H1 (cell line): ENCODE data around the gene ANO6. TPM values are rescaled to one million over a fixed set of nuclear protein-coding genes. Genes with fewer than 3 reads are reported as not detected.

Experiments
- CTCF ChIA-PET: fragments of 300-600 bp; sonication (Branson Sonifier 250); formaldehyde crosslinking; loops from one replicate; lab custom pipeline; 2021; ENCODE audit not compliant: partially characterized antibody; lab: Charles Lee
- POLR2A ChIA-PET: fragments of 300-600 bp; sonication (Branson Sonifier 250); formaldehyde crosslinking; loops from one replicate; lab custom pipeline; 2021; ENCODE audit warnings: inconsistent platforms; ENCODE audit not compliant: partially characterized antibody; lab: Charles Lee
- DNase-seq, 2 experiments: peaks; one replicate each; pipeline versions ENCODE4 v3.0.0 to v3.0.0-alpha.2; 2010 to 2022; ENCODE audit warnings: low spot score in 2 of 2, low read depth in 1 of 2, mixed read lengths in 1 of 2
- FAIRE-seq: peaks from 2 replicates; lab custom pipeline; 2011; peaks lifted over from hg19 to GRCh38; lab: Jason Lieb, UNC
- H2AFZ ChIP-seq: 2 replicates; pipeline ENCODE4 v1.8.1; 2012; ENCODE audit warnings: low read length, inconsistent platforms
- H2AK5ac ChIP-seq: 2 replicates; pipeline ENCODE4 v1.6.1; 2013; ENCODE audit warnings: low read depth, low read length
- H2BK120ac ChIP-seq: replicated peaks from 2 replicates; pipeline ENCODE3; 2013; ENCODE audit warnings: low read depth, low read length, inconsistent platforms
- H2BK12ac ChIP-seq: 2 replicates; pipeline ENCODE4 v1.6.1; 2013; ENCODE audit warnings: low read depth, low read length
- H2BK15ac ChIP-seq: 2 replicates; pipeline ENCODE4 v1.6.1; 2013; ENCODE audit warnings: low read length
- H2BK20ac ChIP-seq: 2 replicates; pipeline ENCODE4 v1.6.1; 2013; ENCODE audit warnings: low read length
- H2BK5ac ChIP-seq: 2 replicates; pipeline ENCODE4 v1.6.1; 2013; ENCODE audit warnings: low read depth, low read length
- H3K14ac ChIP-seq: 2 replicates; pipeline ENCODE4 v1.6.1; 2013; ENCODE audit warnings: inconsistent platforms; ENCODE audit not compliant: insufficient read length
- H3K18ac ChIP-seq: 2 replicates; pipeline ENCODE4 v1.6.1; 2013; ENCODE audit warnings: low read length; ENCODE audit errors: extremely low read depth
- H3K23ac ChIP-seq: 2 replicates; pipeline ENCODE4 v1.6.1; 2013; ENCODE audit warnings: inconsistent platforms; ENCODE audit not compliant: insufficient read length
- H3K23me2 ChIP-seq: 2 replicates; pipeline ENCODE4 v1.6.1; 2013; ENCODE audit warnings: low read depth, low read length
- H3K27ac ChIP-seq: 2 replicates; pipeline ENCODE4 v1.6.1; 2011; ENCODE audit warnings: low read depth, low read length, inconsistent platforms
- H3K27me3 ChIP-seq, 4 experiments: replicated peaks in 1 of 4; 1 replicate in 1 of 4; 2 replicates in 3 of 4; pipeline versions ENCODE4 v1.6.1 to v1.8.1; 2011 to 2013; ENCODE audit warnings: low read length in 3 of 4, mild to moderate bottlenecking in 3 of 4, inconsistent platforms in 2 of 4, mixed read lengths in 2 of 4, moderate library complexity in 1 of 4; ENCODE audit not compliant: control insufficient read depth in 3 of 4, insufficient read depth in 3 of 4; ENCODE audit errors: extremely low read depth in 1 of 4
- H3K36me3 ChIP-seq, 4 experiments: 2 replicates each; pipeline versions ENCODE4 v1.6.1 to v1.8.1; 2011 to 2013; ENCODE audit warnings: mild to moderate bottlenecking in 4 of 4, low read length in 3 of 4, moderate library complexity in 2 of 4, control low read depth in 1 of 4, inconsistent platforms in 1 of 4; ENCODE audit not compliant: insufficient read depth in 4 of 4, control insufficient read depth in 2 of 4
- H3K4ac ChIP-seq: replicated peaks from 2 replicates; pipeline ENCODE3; 2013; ENCODE audit warnings: low read length, low read depth, mixed read lengths, inconsistent platforms; ENCODE audit not compliant: insufficient read length
- H3K4me1 ChIP-seq, 4 experiments: replicated peaks in 1 of 4; 1 replicate in 1 of 4; 2 replicates in 3 of 4; pipeline versions ENCODE4 v1.6.1 to v1.8.1; 2011 to 2013; ENCODE audit warnings: low read length in 3 of 4, inconsistent platforms in 2 of 4, mixed read lengths in 1 of 4; ENCODE audit not compliant: insufficient read depth in 4 of 4, control insufficient read depth in 3 of 4
- H3K4me2 ChIP-seq, 2 experiments: 2 replicates each; pipeline versions ENCODE4 v1.6.1 to v1.8.1; 2011 to 2013; ENCODE audit warnings: low read depth in 2 of 2, low read length in 2 of 2, control low read depth in 1 of 2, inconsistent platforms in 1 of 2, mild to moderate bottlenecking in 1 of 2; ENCODE audit not compliant: insufficient read depth in 1 of 2
- H3K4me3 ChIP-seq, 4 experiments: fragments of 200-600, 300-600 bp in 1 of 4; sonication (generic), shearing (Covaris generic), sonication (Bioruptor Twin) in 1 of 4; 2 replicates each; pipeline versions ENCODE4 v1.5.1 to v1.8.1; 2011 to 2016; ENCODE audit warnings: low read length in 4 of 4, low read depth in 3 of 4, control low read depth in 2 of 4, inconsistent platforms in 2 of 4, mild to moderate bottlenecking in 2 of 4, mixed read lengths in 1 of 4, moderate library complexity in 1 of 4; ENCODE audit not compliant: insufficient read depth in 2 of 4; ENCODE audit errors: extremely low read depth in 1 of 4
- H3K56ac ChIP-seq: replicated peaks from 2 replicates; pipeline ENCODE3; 2013; ENCODE audit warnings: low read depth, mild to moderate bottlenecking, mixed read lengths, low read length, inconsistent platforms; ENCODE audit not compliant: insufficient read length
- H3K79me1 ChIP-seq: 2 replicates; pipeline ENCODE4 v1.6.1; 2013; ENCODE audit warnings: low read depth, low read length, control low read depth
- H3K79me2 ChIP-seq, 2 experiments: 2 replicates each; pipeline versions ENCODE4 v1.6.1 to v1.8.1; 2012 to 2013; ENCODE audit warnings: low read length in 2 of 2, mild to moderate bottlenecking in 2 of 2, inconsistent platforms in 1 of 2; ENCODE audit not compliant: insufficient read depth in 2 of 2, control insufficient read depth in 1 of 2
- H3K9ac ChIP-seq, 4 experiments: replicated peaks in 1 of 4; 1 replicate in 1 of 4; 2 replicates in 3 of 4; pipeline versions ENCODE4 v1.6.1 to v1.8.1; 2011 to 2013; ENCODE audit warnings: low read depth in 3 of 4, low read length in 3 of 4, control low read depth in 2 of 4, mild to moderate bottlenecking in 2 of 4, moderate library complexity in 2 of 4, inconsistent platforms in 1 of 4; ENCODE audit errors: extremely low read depth in 1 of 4
- H3K9me3 ChIP-seq, 2 experiments: 2 replicates each; pipeline versions ENCODE4 v1.6.1 to v1.8.1; 2012 to 2013; ENCODE audit warnings: mild to moderate bottlenecking in 2 of 2, moderate library complexity in 2 of 2, control low read depth in 1 of 2, inconsistent platforms in 1 of 2, low read depth in 1 of 2, low read length in 1 of 2, mixed read lengths in 1 of 2; ENCODE audit not compliant: insufficient read depth in 2 of 2
- H4K20me1 ChIP-seq, 2 experiments: replicated peaks in 1 of 2; 2 replicates each; pipeline versions ENCODE3 to v1.8.1; 2011 to 2013; ENCODE audit warnings: inconsistent platforms in 2 of 2, low read length in 2 of 2, mild to moderate bottlenecking in 1 of 2; ENCODE audit not compliant: insufficient read depth in 2 of 2, control insufficient read depth in 1 of 2
- H4K5ac ChIP-seq: 2 replicates; pipeline ENCODE4 v1.6.1; 2013; ENCODE audit warnings: low read length, low read depth, mixed read lengths, inconsistent platforms; ENCODE audit not compliant: insufficient read length
- H4K8ac ChIP-seq: 2 replicates; pipeline ENCODE4 v1.8.0; 2013; ENCODE audit warnings: mild to moderate bottlenecking, moderate library complexity, low read length, inconsistent platforms; ENCODE audit not compliant: insufficient read depth; ENCODE audit errors: extremely low read depth
- H4K91ac ChIP-seq: replicated peaks from 2 replicates; pipeline ENCODE3; 2013; ENCODE audit warnings: low read length, mixed read lengths, inconsistent platforms; ENCODE audit not compliant: insufficient read length
- MAFK ChIP-seq: IDR thresholded peaks from 2 replicates; pipeline ENCODE4 v1.6.1; 2012; ENCODE audit warnings: low read depth, mild to moderate bottlenecking, improper control_type of control experiment, low read length
- NANOG ChIP-seq: IDR thresholded peaks from 2 replicates; pipeline ENCODE4 v1.6.1; 2011; ENCODE audit warnings: low read length, low read depth, mild to moderate bottlenecking, inconsistent platforms; ENCODE audit not compliant: insufficient read depth, poor library complexity, severe bottlenecking
- RAD21 ChIP-seq, 2 experiments: IDR thresholded peaks in 1 of 2; conservative IDR thresholded peaks in 1 of 2; 2 replicates each; pipeline ENCODE4 v1.6.1; 2011; ENCODE audit warnings: low read depth in 2 of 2, low read length in 2 of 2, improper control_type of control experiment in 1 of 2, inconsistent platforms in 1 of 2, mild to moderate bottlenecking in 1 of 2, moderate library complexity in 1 of 2
- SUZ12 ChIP-seq: fragments of 200-600 bp; sonication (generic); IDR thresholded peaks from 2 replicates; pipeline ENCODE4 v1.6.1; 2012; ENCODE audit warnings: mild to moderate bottlenecking, inconsistent platforms, low read length, moderate library complexity, mixed read lengths
- TBP ChIP-seq: IDR thresholded peaks from 2 replicates; pipeline ENCODE4 v1.6.1; 2011; ENCODE audit warnings: low read depth, low read length, improper control_type of control experiment
- ZNF274 ChIP-seq: IDR thresholded peaks from 2 replicates; pipeline ENCODE4 v1.7.0; 2012; ENCODE audit warnings: low read length, borderline replicate concordance; ENCODE audit errors: extremely low read depth
- WGBS, 2 experiments: shearing (Covaris generic) in 1 of 2; methylation state at CpG; one replicate each; pipeline versions ENCODE4 v1.1.6 to v1.1.7; 2013 to 2015; ENCODE audit warnings: low lambda C conversion rate in 2 of 2, mixed read lengths in 2 of 2, inconsistent platforms in 1 of 2, low coverage in 1 of 2, missing lambda C conversion rate in 1 of 2; ENCODE audit not compliant: insufficient replicate concordance in 2 of 2, insufficient coverage in 1 of 2, insufficient read length in 1 of 2; ENCODE audit errors: extremely low coverage in 1 of 2, missing lambda C conversion rate in 1 of 2; 5-methylcytosine and 5-hydroxymethylcytosine counted together
- polyA plus RNA-seq, 7 experiments: library from polyadenylated mRNA; depleted of rRNA in 3 of 7; stranded (reverse) in 5 of 7; unstranded in 2 of 7; fragments of >200 nt in 5 of 7; fragments of 200-250 nt in 2 of 7; gene quantifications; 1 replicate in 5 of 7; 2 replicates in 1 of 7; 4 replicates in 1 of 7; pipeline versions ENCODE4 v1.2.1 to v1.2.3, GENCODE V29; 2011 to 2013; ENCODE audit warnings: missing spikeins in 2 of 7, mixed read lengths in 2 of 7
- total RNA-seq: library from RNA; stranded (reverse); fragmentation: NEBNext Ultra II Directional; extraction: Animal tissue kit (Norgen Biotek cat#: 25700); gene quantifications from 2 replicates; pipeline ENCODE4 v1.2.1, GENCODE V29; 2021

ANO6 gene
- total and polyA plus RNA-seq, 2 of the 8 experiments (the other 6 are each of a cell fraction or from before 2014, with no cell fraction given) = 15.1 to 39.7 TPM

DNA sequence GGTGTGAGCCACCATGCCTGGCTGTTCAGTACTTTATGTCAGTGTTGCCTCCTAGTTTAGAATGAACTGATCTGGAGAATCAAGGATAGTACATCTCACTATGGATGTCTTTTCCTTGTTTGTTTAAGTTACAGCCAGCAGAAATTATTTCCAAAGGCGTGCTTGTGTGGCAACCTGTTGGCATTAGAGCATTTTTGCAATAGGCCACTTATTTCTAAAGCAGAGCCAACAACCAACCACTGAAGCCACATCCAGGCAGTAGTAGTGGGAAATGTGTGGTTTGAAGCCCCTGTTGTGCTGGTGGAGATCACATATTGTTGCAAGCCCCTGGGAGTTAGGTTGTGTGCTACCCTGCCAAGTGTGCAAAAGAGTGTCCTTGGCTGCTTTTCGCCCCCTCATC, 3.7 kb downstream of the ANO6 start:
- Histone ChIP-seq H3K4me1 (peaks cover 0 to 21% (median 15%) of the 10 kb centered on the region in 4 experiments; a peak in 5 of 7 replicates), H2BK5ac (no peak overlapping the region), H2BK20ac (no peak overlapping the region), H4K5ac (no peak overlapping the region), H2AFZ (no peak overlapping the region), H3K23me2 (peaks cover 4% of the 10 kb centered on the region), H4K8ac (no peak overlapping the region), H2BK12ac (no peak overlapping the region), H3K4me3 (no peak overlapping the region), H2AK5ac (no peak overlapping the region), H3K23ac (no peak overlapping the region), H4K91ac (no peak overlapping the region), H3K14ac (no peak overlapping the region), H3K18ac (no peak overlapping the region), H3K9me3 (no peaks in the 10 kb centered on the region), H3K4me2 (no peak overlapping the region; a peak in 1 of 4 replicates), H4K20me1 (no peaks in the 10 kb centered on the region), H3K56ac (no peak overlapping the region), H3K4ac (no peak overlapping the region), H2BK15ac (no peak overlapping the region), H3K79me1 (no peaks in the 10 kb centered on the region; the same call in 1 of the 2 replicates), H3K27me3 (no peaks in the 10 kb centered on the region), H3K9ac (no peak overlapping the region), H3K79me2 (peaks cover 12 to 76% of the 10 kb centered on the region in 2 experiments), H2BK120ac (no peak overlapping the region), H3K36me3 (no peaks in the 10 kb centered on the region; a peak in 1 of 8 replicates), H3K27ac (no peak overlapping the region)
- POLR2A ChIA-PET = interaction anchor here (0.6 to 7.5 kb wide), 5 partner anchors 9 to 91 kb away, joined by 3 to 75 read pairs (median 4); no protein-coding TSS in a partner anchor
- FAIRE-seq (no peak), DNase-seq (no peak)
- TF ChIP-seq RAD21 (IDR thresholded peaks at IDR 0.05 in 1 of 2, conservative IDR thresholded peaks at IDR 0.05 in 1 of 2; ENCODE audit: low read depth in 2 of 2, low read length in 2 of 2) (no peak), MAFK (no peak), SUZ12 (no peak), NANOG (no peak), ZNF274 (no peak), TBP (no peak)
- 89% methylated on average over 2 of the region's 2 CpGs; no CpG with 5 or more reads in 1 of the 2 experiments for WGBS, 2 experiments
- CTCF ChIA-PET = interaction anchor here (0.6 to 1.3 kb wide), 3 partner anchors 10 to 1082 kb away, joined by 3 to 6 read pairs (median 3); no protein-coding TSS in a partner anchor
